Tibial nerve (tissue), 3 donors: Measurements from ENCODE around the gene USP17L10.
"Not testable (repeated sequence)": the region's sequence is repeated elsewhere in the genome, so short reads cannot be mapped to it uniquely, and the experiment has no call there.

Experiments
- POLR2A ChIP-seq, 2 donors: fragments of 450-650 bp; IDR thresholded peaks; one replicate each; pipeline ENCODE4 v1.6.1; 2017; ENCODE audit warnings: antibody characterized with exemption in 2 of 2, mild to moderate bottlenecking in 2 of 2, moderate library complexity in 2 of 2
- TF ChIP-seq, protein P1 (sequence below), 5 experiments: fragments of 200-600 bp in 3 of 5; fragments of 450-650 bp in 2 of 5; sonication (generic) in 3 of 5; IDR thresholded peaks; one replicate each; pipeline ENCODE4 v1.5.1; 2016 to 2019; ENCODE audit warnings: antibody characterized with exemption in 5 of 5, mild to moderate bottlenecking in 3 of 5, moderate library complexity in 2 of 5

DNA sequence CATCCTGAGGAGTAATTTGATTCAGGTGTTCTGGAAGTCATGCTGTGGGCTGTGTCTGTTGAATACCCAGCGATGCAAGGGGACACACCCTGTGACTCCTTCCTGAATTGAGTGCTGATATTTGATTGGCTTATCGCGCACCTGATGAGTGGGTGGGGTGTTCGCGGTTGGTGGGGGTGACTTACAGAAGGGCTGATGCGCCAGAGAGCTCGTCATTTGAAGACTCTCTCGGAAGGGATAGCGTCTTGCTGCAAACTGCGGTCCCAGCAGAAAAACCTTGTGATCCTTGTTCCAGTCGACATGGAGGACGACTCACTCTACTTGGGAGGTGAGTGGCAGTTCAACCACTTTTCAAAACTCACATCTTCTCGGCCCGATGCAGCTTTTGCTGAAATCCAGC, 4.6 kb downstream of the USP17L10 start, which contains the start of gene USP17L11:
- TF ChIP-seq, protein P1, sequence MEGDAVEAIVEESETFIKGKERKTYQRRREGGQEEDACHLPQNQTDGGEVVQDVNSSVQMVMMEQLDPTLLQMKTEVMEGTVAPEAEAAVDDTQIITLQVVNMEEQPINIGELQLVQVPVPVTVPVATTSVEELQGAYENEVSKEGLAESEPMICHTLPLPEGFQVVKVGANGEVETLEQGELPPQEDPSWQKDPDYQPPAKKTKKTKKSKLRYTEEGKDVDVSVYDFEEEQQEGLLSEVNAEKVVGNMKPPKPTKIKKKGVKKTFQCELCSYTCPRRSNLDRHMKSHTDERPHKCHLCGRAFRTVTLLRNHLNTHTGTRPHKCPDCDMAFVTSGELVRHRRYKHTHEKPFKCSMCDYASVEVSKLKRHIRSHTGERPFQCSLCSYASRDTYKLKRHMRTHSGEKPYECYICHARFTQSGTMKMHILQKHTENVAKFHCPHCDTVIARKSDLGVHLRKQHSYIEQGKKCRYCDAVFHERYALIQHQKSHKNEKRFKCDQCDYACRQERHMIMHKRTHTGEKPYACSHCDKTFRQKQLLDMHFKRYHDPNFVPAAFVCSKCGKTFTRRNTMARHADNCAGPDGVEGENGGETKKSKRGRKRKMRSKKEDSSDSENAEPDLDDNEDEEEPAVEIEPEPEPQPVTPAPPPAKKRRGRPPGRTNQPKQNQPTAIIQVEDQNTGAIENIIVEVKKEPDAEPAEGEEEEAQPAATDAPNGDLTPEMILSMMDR (IDR thresholded peaks at IDR 0.05): not testable (repeated sequence)
- not testable (repeated sequence) for TF ChIP-seq POLR2A (IDR thresholded peaks at IDR 0.05)
